ENCODE results near the gene AKAP17A. TPM values are rescaled to one million over a fixed set of nuclear protein-coding genes. Genes with fewer than 3 reads are reported as not detected.
"Not testable (repeated sequence)": the region's sequence is repeated elsewhere in the genome, so short reads cannot be mapped to it uniquely, and the experiment has no call there.

Gene AKAP17A
- polyA plus RNA-seq, 3 donors: 8.9 to 118 (median 13.6) TPM

DNA sequence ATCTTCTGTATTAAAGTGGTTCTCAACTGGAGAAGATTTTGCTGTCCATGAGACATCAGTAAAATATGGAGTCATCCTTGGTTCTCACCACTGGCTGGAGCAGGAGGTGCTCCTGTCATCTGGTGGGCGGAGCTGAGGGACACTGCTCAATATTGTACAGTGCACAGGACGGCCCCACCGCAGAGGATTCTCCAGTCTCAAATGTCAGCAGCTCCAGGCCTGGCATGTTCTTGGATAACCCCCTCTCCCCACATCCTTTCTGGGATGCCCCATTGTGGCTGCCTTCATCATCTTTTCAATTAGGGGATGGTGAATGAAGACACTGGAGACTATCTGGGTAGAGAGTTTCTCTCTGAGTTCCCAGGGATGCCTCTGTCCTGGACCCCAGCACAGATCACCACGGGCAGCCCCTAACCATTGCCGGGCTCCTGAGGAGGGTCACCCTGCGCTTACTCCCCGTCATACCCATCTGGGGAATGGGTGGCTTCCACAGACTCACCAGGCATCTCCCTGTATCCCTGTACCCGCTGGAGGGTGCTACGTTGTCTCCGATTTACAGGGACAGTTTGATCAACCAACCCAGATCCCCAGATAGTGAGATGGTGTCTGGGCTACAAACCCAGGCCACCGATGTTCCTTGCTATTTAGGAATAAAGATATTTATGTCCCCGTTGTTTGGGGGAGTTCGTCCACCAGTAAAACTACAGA lies 32.5 kb upstream of the AKAP17A start:
- H3K9me3 ChIP-seq (replicated peaks in 1 of 2; ENCODE audit: control insufficient read depth in 1 of 2, insufficient read depth in 1 of 2, low read length in 2 of 2): no peaks in the 10 kb centered on the region
- H3K27me3 ChIP-seq (ENCODE audit: control insufficient read depth in 2 of 2, insufficient read depth in 2 of 2, low read length in 2 of 2): no peaks in the 10 kb centered on the region
- no peak overlapping the region for H3K9ac ChIP-seq (ENCODE audit: insufficient read depth, low read length, poor library complexity, severe bottlenecking)
- Mint-ChIP-seq H3K9me3 (peaks cover 0 to 4% (median 0%) of the 10 kb centered on the region in 7 donors), H3K36me3 (no peaks in the 10 kb centered on the region), H3K4me3 (no peak overlapping the region), H3K27me3 (ENCODE audit: low read depth in 3 of 3) (peaks cover 0 to 8% (median 2%) of the 10 kb centered on the region in 3 donors), H3K27ac (peak overlapping the region in 1 of 7 donors; percentile 75), H3K4me1 (peaks cover 24% of the 10 kb centered on the region)
- DNase-seq: no peak
- intact Hi-C loops (cut with micrococcal nuclease): no loop called here
- H2AFZ ChIP-seq (ENCODE audit: insufficient read depth, low read depth, low read length, poor library complexity, severe bottlenecking): no peak overlapping the region
- no peaks in the 10 kb centered on the region for H3K79me2 ChIP-seq (ENCODE audit: insufficient read depth, low read length)
- peaks cover 8 to 13% of the 10 kb centered on the region in 2 donors for H3K4me1 ChIP-seq (ENCODE audit: control insufficient read depth in 1 of 2, insufficient read depth in 2 of 2, low read length in 2 of 2)
- H3K36me3 ChIP-seq (replicated peaks in 1 of 2; ENCODE audit: control insufficient read depth in 1 of 2, insufficient read depth in 2 of 2, low read length in 2 of 2): no peaks in the 10 kb centered on the region
- H4K20me1 ChIP-seq (ENCODE audit: insufficient read depth, low read length): no peaks in the 10 kb centered on the region
- no peak overlapping the region for H3K4me2 ChIP-seq (replicated peaks; ENCODE audit: extremely low read depth, low read length, poor library complexity, severe bottlenecking)
- TF ChIP-seq CTCF (IDR thresholded peaks at IDR 0.05): no peak
- no peak overlapping the region for H3K4me3 ChIP-seq (replicated peaks in 1 of 3; ENCODE audit: low read depth in 2 of 3, low read length in 3 of 3)
- whole genome bisulfite sequencing (ENCODE audit: insufficient coverage): 96% methylated on average over 8 of the region's 13 CpGs
- H3K27ac ChIP-seq (ENCODE audit: low read depth in 1 of 2, low read length in 2 of 2): no peak overlapping the region

- intact Hi-C loops (cut with micrococcal nuclease): no loop called here
- Histone ChIP-seq H3K79me2 (ENCODE audit: insufficient read depth, low read length) (no peaks in the 10 kb centered on the region), H3K27ac (ENCODE audit: low read depth in 1 of 2, low read length in 2 of 2) (no peak overlapping the region), H3K4me3 (replicated peaks in 1 of 3; ENCODE audit: low read depth in 2 of 3, low read length in 3 of 3) (no peak overlapping the region), H4K20me1 (ENCODE audit: insufficient read depth, low read length) (no peaks in the 10 kb centered on the region), H3K4me2 (replicated peaks; ENCODE audit: extremely low read depth, low read length, poor library complexity, severe bottlenecking) (no peak overlapping the region), H3K9ac (ENCODE audit: insufficient read depth, low read length, poor library complexity, severe bottlenecking) (no peak overlapping the region), H3K4me1 (ENCODE audit: control insufficient read depth in 1 of 2, insufficient read depth in 2 of 2, low read length in 2 of 2) (peaks cover 10 to 13% of the 10 kb centered on the region in 2 donors), H2AFZ (ENCODE audit: insufficient read depth, low read depth, low read length, poor library complexity, severe bottlenecking) (no peak overlapping the region), H3K36me3 (replicated peaks in 1 of 2; ENCODE audit: control insufficient read depth in 1 of 2, insufficient read depth in 2 of 2, low read length in 2 of 2) (no peaks in the 10 kb centered on the region), H3K9me3 (replicated peaks in 1 of 2; ENCODE audit: control insufficient read depth in 1 of 2, insufficient read depth in 1 of 2, low read length in 2 of 2) (no peaks in the 10 kb centered on the region), H3K27me3 (ENCODE audit: control insufficient read depth in 2 of 2, insufficient read depth in 2 of 2, low read length in 2 of 2) (no peaks in the 10 kb centered on the region)
- H3K4me3 Mint-ChIP-seq: no peak overlapping the region
- peaks cover 0 to 2% (median 0%) of the 10 kb centered on the region in 7 donors for H3K9me3 Mint-ChIP-seq
- peak overlapping the region in 3 of 7 donors; percentile 12 to 48 (median 25) for H3K27ac Mint-ChIP-seq
- WGBS (ENCODE audit: insufficient coverage): 3% methylated on average over 2 of the region's 2 CpGs
- H3K4me1 Mint-ChIP-seq: peaks cover 22% of the 10 kb centered on the region
- no peak for TF ChIP-seq CTCF (IDR thresholded peaks at IDR 0.05)
- H3K27me3 Mint-ChIP-seq (ENCODE audit: low read depth in 3 of 3): peaks cover 0 to 8% (median 0%) of the 10 kb centered on the region in 3 donors
- no peaks in the 10 kb centered on the region for H3K36me3 Mint-ChIP-seq
- DNase-seq: no peak
These were observed 30.2 kb upstream of the AKAP17A start for GRCh38 chrX:1561164-1561563.

DNA sequence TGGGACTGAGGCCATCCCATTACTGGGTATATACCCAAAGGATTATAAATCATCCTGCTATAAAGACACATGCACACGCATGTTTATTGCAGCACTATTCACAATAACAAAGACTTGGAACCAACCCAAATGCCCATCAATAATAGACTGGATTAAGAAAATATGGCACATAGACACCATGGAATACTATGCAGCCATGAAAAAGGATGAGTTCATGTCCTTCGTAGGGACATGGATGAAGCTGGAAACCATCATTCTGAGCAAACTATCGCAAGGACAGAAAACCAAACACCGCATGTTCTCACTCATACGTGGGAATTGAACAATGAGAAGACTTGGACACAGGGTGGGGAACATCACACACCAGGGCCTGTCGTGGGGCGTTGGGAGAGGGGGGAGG lies 27.3 kb upstream of the AKAP17A start:
- H3K27me3 ChIP-seq (ENCODE audit: control insufficient read depth in 2 of 2, insufficient read depth in 2 of 2, low read length in 2 of 2); H3K27ac Mint-ChIP-seq; H3K4me2 ChIP-seq (replicated peaks; ENCODE audit: extremely low read depth, low read length, poor library complexity, severe bottlenecking); H3K36me3 ChIP-seq (replicated peaks in 1 of 2; ENCODE audit: control insufficient read depth in 1 of 2, insufficient read depth in 2 of 2, low read length in 2 of 2); H4K20me1 ChIP-seq (ENCODE audit: insufficient read depth, low read length); intact Hi-C loops (cut with micrococcal nuclease); H3K27ac ChIP-seq (ENCODE audit: low read depth in 1 of 2, low read length in 2 of 2); H3K4me3 Mint-ChIP-seq; H3K9ac ChIP-seq (ENCODE audit: insufficient read depth, low read length, poor library complexity, severe bottlenecking); H3K27me3 Mint-ChIP-seq (ENCODE audit: low read depth in 3 of 3); H2AFZ ChIP-seq (ENCODE audit: insufficient read depth, low read depth, low read length, poor library complexity, severe bottlenecking); H3K36me3 Mint-ChIP-seq; H3K79me2 ChIP-seq (ENCODE audit: insufficient read depth, low read length); H3K9me3 Mint-ChIP-seq; H3K4me3 ChIP-seq (replicated peaks in 1 of 3; ENCODE audit: low read depth in 2 of 3, low read length in 3 of 3); DNase-seq; H3K9me3 ChIP-seq (replicated peaks in 1 of 2; ENCODE audit: control insufficient read depth in 1 of 2, insufficient read depth in 1 of 2, low read length in 2 of 2): not testable (repeated sequence)
- peaks cover 22% of the 10 kb centered on the region for H3K4me1 Mint-ChIP-seq
- WGBS (ENCODE audit: insufficient coverage): 100% methylated on average over 2 of the region's 7 CpGs
- peaks cover 10 to 13% of the 10 kb centered on the region in 2 donors for H3K4me1 ChIP-seq (ENCODE audit: control insufficient read depth in 1 of 2, insufficient read depth in 2 of 2, low read length in 2 of 2)

Data from CD14-positive monocyte (primary cell).